HEK293 (cell line): ENCODE data around the gene OR52W1.
A peak's percentile ranks its signal among the peaks of the same experiment; 100 is the strongest.

Experiments used
- CTCF ChIP-seq: fragments of 450-650 bp; formaldehyde crosslinking; IDR thresholded peaks from 2 replicates; pipeline ENCODE4 v1.5.1; 2016; ENCODE audit warnings: missing biosample characterization, missing genetic modification characterization
- KLF10 ChIP-seq: fragments of 450-650 bp; IDR thresholded peaks from 2 replicates; pipeline ENCODE4 v1.5.1; 2018; ENCODE audit warnings: missing biosample characterization, mild to moderate bottlenecking, missing genetic modification characterization
- KLF17 ChIP-seq: fragments of 450-650 bp; formaldehyde crosslinking; IDR thresholded peaks from 2 replicates; pipeline ENCODE4 v1.5.1; 2016; ENCODE audit warnings: missing biosample characterization, missing genetic modification characterization
- KLF7 ChIP-seq: fragments of 450-650 bp; formaldehyde crosslinking; IDR thresholded peaks from 2 replicates; pipeline ENCODE4 v1.5.1; 2016; ENCODE audit warnings: missing biosample characterization, missing genetic modification characterization, borderline replicate concordance
- KLF8 ChIP-seq: fragments of 450-650 bp; formaldehyde crosslinking; IDR thresholded peaks from 2 replicates; pipeline ENCODE4 v1.5.1; 2016; ENCODE audit warnings: missing biosample characterization, missing genetic modification characterization
- MEIS1 ChIP-seq: sonication (generic); formaldehyde crosslinking; IDR thresholded peaks from 2 replicates; pipeline ENCODE4 v1.8.1; 2022; ENCODE audit warnings: missing genetic modification reagents, mild to moderate bottlenecking, borderline replicate concordance
- OSR2 ChIP-seq: fragments of 450-650 bp; formaldehyde crosslinking; IDR thresholded peaks from 2 replicates; pipeline ENCODE4 v1.5.1; 2016; ENCODE audit warnings: missing biosample characterization, missing genetic modification characterization
- PATZ1 ChIP-seq: fragments of 450-650 bp; formaldehyde crosslinking; IDR thresholded peaks from 2 replicates; pipeline ENCODE4 v1.5.1; 2016; ENCODE audit warnings: missing biosample characterization, missing genetic modification characterization
- SALL2 ChIP-seq: fragments of 450-650 bp; formaldehyde crosslinking; IDR thresholded peaks from 2 replicates; pipeline ENCODE4 v1.5.0; 2017; ENCODE audit warnings: missing biosample characterization, mild to moderate bottlenecking, missing genetic modification characterization, borderline replicate concordance
- SP7 ChIP-seq: fragments of 450-650 bp; formaldehyde crosslinking; IDR thresholded peaks from 2 replicates; pipeline ENCODE4 v1.5.1; 2016; ENCODE audit warnings: missing biosample characterization, missing genetic modification characterization
- WT1 ChIP-seq: fragments of 450-650 bp; formaldehyde crosslinking; IDR thresholded peaks from 2 replicates; pipeline ENCODE4 v1.5.1; 2016; ENCODE audit warnings: missing biosample characterization, missing genetic modification characterization
- YY2 ChIP-seq: fragments of 450-650 bp; formaldehyde crosslinking; IDR thresholded peaks from 2 replicates; pipeline ENCODE4 v1.5.1; 2016; ENCODE audit warnings: missing biosample characterization, missing genetic modification characterization
- ZBTB20 ChIP-seq: fragments of 450-650 bp; formaldehyde crosslinking; IDR thresholded peaks from 2 replicates; pipeline ENCODE4 v1.5.1; 2016; ENCODE audit warnings: missing biosample characterization, missing genetic modification characterization
- ZBTB26 ChIP-seq: fragments of 450-650 bp; formaldehyde crosslinking; optimal IDR thresholded peaks from 2 replicates; pipeline ENCODE3; 2016; ENCODE audit warnings: missing biosample characterization, mild to moderate bottlenecking, missing genetic modification characterization
- ZFHX2 ChIP-seq: fragments of 450-650 bp; formaldehyde crosslinking; conservative IDR thresholded peaks from 2 replicates; pipeline ENCODE4 v1.5.1; 2016; ENCODE audit warnings: missing biosample characterization, missing genetic modification characterization
- ZFP41 ChIP-seq: fragments of 450-650 bp; formaldehyde crosslinking; IDR thresholded peaks from 2 replicates; pipeline ENCODE4 v1.5.1; 2016; ENCODE audit warnings: missing biosample characterization, missing genetic modification characterization, borderline replicate concordance
- ZNF10 ChIP-seq: fragments of 450-650 bp; formaldehyde crosslinking; IDR thresholded peaks from 2 replicates; pipeline ENCODE4 v1.5.1; 2017; ENCODE audit warnings: missing biosample characterization, missing genetic modification characterization
- ZNF148 ChIP-seq: fragments of 450-650 bp; formaldehyde crosslinking; IDR thresholded peaks from 2 replicates; pipeline ENCODE4 v1.5.0; 2017; ENCODE audit warnings: missing biosample characterization, missing genetic modification characterization, borderline replicate concordance
- ZNF2 ChIP-seq: fragments of 450-650 bp; formaldehyde crosslinking; IDR thresholded peaks from 2 replicates; pipeline ENCODE4 v1.5.1; 2016; ENCODE audit warnings: missing biosample characterization, missing genetic modification characterization
- ZNF362 ChIP-seq: fragments of 450-650 bp; formaldehyde crosslinking; IDR thresholded peaks from 2 replicates; pipeline ENCODE4 v1.5.1; 2016; ENCODE audit warnings: missing biosample characterization, missing genetic modification characterization
- ZNF449 ChIP-seq: fragments of 450-650 bp; formaldehyde crosslinking; IDR thresholded peaks from 2 replicates; pipeline ENCODE4 v1.5.1; 2017; ENCODE audit warnings: missing biosample characterization, mild to moderate bottlenecking, missing genetic modification characterization, moderate library complexity
- ZNF501 ChIP-seq: fragments of 450-650 bp; formaldehyde crosslinking; IDR thresholded peaks from 2 replicates; pipeline ENCODE4 v1.5.1; 2016; ENCODE audit warnings: missing biosample characterization, missing genetic modification characterization
- ZNF530 ChIP-seq: fragments of 450-650 bp; formaldehyde crosslinking; IDR thresholded peaks from 2 replicates; pipeline ENCODE4 v1.5.1; 2016; ENCODE audit warnings: low read depth, missing biosample characterization, missing genetic modification characterization
- ZNF629 ChIP-seq: fragments of 450-650 bp; formaldehyde crosslinking; IDR thresholded peaks from 2 replicates; pipeline ENCODE4 v1.5.1; 2017; ENCODE audit warnings: missing biosample characterization, missing genetic modification characterization
- ZNF776 ChIP-seq: fragments of 450-650 bp; formaldehyde crosslinking; IDR thresholded peaks from 2 replicates; pipeline ENCODE4 v1.5.0; 2017; ENCODE audit warnings: missing biosample characterization, missing genetic modification characterization, borderline replicate concordance
- ZNF837 ChIP-seq: fragments of 450-650 bp; formaldehyde crosslinking; IDR thresholded peaks from 2 replicates; pipeline ENCODE4 v1.5.1; 2016; ENCODE audit warnings: missing biosample characterization, missing genetic modification characterization
- ZNF843 ChIP-seq: fragments of 450-650 bp; formaldehyde crosslinking; IDR thresholded peaks from 2 replicates; pipeline ENCODE4 v1.5.1; 2016; ENCODE audit warnings: missing biosample characterization, missing genetic modification characterization

OR52W1 gene

GRCh38 chr11:6234387-6235107 lies 35.5 kb downstream of the OR52W1 start, which contains the start of gene FHIP1B (continued):
- TF ChIP-seq PATZ1 (0 out of 2 replicates have a peak, but pooled peaks have one; percentile 42), WT1 (peak; percentile 41; the same call in 1 of the 2 replicates), ZNF837 (no peak), CTCF (no peak), ZNF148 (tag by site-specific recombination) (no peak), MEIS1 (CRISPR knock-in tag) (no peak), ZNF530 (tag by site-specific recombination) (no peak), ZNF629 (tag by site-specific recombination) (0 out of 2 replicates have a peak, but pooled peaks have one; percentile 43), ZFP41 (no peak), ZNF362 (tag by site-specific recombination) (no peak), YY2 (peak; percentile 75), KLF8 (tag by site-specific recombination) (peak; percentile 65), KLF17 (tag by site-specific recombination) (peak; percentile 65; the same call in 1 of the 2 replicates), ZNF449 (tag by site-specific recombination) (no peak), SP7 (peak; percentile 44; the same call in 1 of the 2 replicates), KLF10 (peak; percentile 42; the same call in 1 of the 2 replicates), SALL2 (tag by site-specific recombination) (no peak), ZNF2 (tag by site-specific recombination) (peak; percentile 46; the same call in 1 of the 2 replicates), ZNF776 (tag by site-specific recombination) (no peak), ZBTB20 (tag by site-specific recombination) (no peak; the same call in 1 of the 2 replicates), ZBTB26 (tag by site-specific recombination) (peak; percentile 83), ZNF10 (tag by site-specific recombination) (0 out of 2 replicates have a peak, but pooled peaks have one; percentile 9), ZNF501 (tag by site-specific recombination) (no peak), ZFHX2 (peak; percentile 62), ZNF843 (peak; percentile 61), KLF7 (tag by site-specific recombination) (peak; percentile 69; the same call in 1 of the 2 replicates), OSR2 (tag by site-specific recombination) (no peak)
